NB4 (cell line): ENCODE data around the gene RTP1.
"Not testable (repeated sequence)": the region's sequence is repeated elsewhere in the genome, so short reads cannot be mapped to it uniquely, and the experiment has no call there.

Source experiments
- DNase-seq: peaks from one replicate; pipeline ENCODE4 v3.0.0; 2010; ENCODE audit warnings: low read depth
- H3K4me3 ChIP-seq: one replicate; pipeline ENCODE4 v1.5.1; 2011; ENCODE audit warnings: mild to moderate bottlenecking, low read depth, low read length, moderate library complexity
- MYC ChIP-seq: IDR thresholded peaks from 2 replicates; pipeline ENCODE4 v1.6.1; 2011; ENCODE audit warnings: low read depth, low read length
- POLR2A ChIP-seq: IDR thresholded peaks from 2 replicates; pipeline ENCODE4 v1.6.1; 2011; ENCODE audit warnings: mild to moderate bottlenecking; ENCODE audit not compliant: insufficient read length; ENCODE audit errors: extremely low read depth
- TF ChIP-seq, protein P1 (sequence below): IDR thresholded peaks from one replicate; pipeline ENCODE4 v1.5.1; 2012; ENCODE audit warnings: low read depth, low read length
- TF ChIP-seq, protein P2 (sequence below): IDR thresholded peaks from 2 replicates; pipeline ENCODE4 v1.6.1; 2011; ENCODE audit warnings: low read depth, low read length

RTP1 gene

DNA sequence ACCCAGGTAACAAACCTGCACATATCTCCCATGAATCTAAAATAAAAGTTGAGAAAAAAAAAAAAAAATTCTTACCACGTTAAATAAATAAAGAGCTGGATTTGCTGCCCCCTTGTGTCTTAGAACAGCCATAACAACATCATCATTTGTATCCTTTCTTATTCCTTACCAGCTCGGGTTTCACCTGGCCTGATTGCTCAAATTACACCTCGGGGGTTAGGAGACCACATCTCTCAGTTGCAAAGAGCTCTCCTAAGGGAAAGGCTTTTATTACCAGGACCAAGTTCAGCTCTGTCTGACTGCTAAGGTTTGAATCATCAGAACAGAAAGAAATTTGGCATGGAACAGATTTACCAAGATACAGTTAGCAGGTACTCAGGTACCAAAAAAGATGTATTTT is 32.1 kb upstream of the RTP1 start:
- DNase-seq: peak; percentile 57

DNA sequence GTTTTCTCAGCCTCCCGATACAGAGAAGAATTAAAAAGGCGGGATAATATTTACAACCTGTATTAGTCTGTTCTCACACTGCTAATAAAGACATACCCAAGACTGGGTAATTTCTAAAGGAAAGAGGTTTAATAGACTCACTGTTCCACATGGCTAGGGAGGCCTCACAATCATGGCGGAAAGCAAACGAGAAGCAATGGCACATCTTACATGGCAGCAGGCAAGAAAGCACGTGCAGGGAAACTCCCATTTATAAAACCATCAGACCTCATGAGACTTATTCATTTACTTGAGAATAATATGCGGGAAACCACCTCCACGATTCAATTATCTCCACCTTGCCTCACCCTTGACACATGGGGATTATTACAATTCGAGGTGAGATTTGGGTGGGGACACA is 30.5 kb upstream of the RTP1 start:
- H3K4me3 ChIP-seq: no peak overlapping the region
- DNase-seq: no peak
- TF ChIP-seq, protein P1, sequence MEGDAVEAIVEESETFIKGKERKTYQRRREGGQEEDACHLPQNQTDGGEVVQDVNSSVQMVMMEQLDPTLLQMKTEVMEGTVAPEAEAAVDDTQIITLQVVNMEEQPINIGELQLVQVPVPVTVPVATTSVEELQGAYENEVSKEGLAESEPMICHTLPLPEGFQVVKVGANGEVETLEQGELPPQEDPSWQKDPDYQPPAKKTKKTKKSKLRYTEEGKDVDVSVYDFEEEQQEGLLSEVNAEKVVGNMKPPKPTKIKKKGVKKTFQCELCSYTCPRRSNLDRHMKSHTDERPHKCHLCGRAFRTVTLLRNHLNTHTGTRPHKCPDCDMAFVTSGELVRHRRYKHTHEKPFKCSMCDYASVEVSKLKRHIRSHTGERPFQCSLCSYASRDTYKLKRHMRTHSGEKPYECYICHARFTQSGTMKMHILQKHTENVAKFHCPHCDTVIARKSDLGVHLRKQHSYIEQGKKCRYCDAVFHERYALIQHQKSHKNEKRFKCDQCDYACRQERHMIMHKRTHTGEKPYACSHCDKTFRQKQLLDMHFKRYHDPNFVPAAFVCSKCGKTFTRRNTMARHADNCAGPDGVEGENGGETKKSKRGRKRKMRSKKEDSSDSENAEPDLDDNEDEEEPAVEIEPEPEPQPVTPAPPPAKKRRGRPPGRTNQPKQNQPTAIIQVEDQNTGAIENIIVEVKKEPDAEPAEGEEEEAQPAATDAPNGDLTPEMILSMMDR: no peak
- TF ChIP-seq, protein P2, sequence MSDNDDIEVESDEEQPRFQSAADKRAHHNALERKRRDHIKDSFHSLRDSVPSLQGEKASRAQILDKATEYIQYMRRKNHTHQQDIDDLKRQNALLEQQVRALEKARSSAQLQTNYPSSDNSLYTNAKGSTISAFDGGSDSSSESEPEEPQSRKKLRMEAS: no peak
- TF ChIP-seq MYC: no peak
- no peak for TF ChIP-seq POLR2A

More for the DNA sequence above, 32.1 kb upstream of the RTP1 start:
- TF ChIP-seq, protein P2: no peak
- TF ChIP-seq, protein P1: peak; percentile 41
- no peak overlapping the region for H3K4me3 ChIP-seq

DNA sequence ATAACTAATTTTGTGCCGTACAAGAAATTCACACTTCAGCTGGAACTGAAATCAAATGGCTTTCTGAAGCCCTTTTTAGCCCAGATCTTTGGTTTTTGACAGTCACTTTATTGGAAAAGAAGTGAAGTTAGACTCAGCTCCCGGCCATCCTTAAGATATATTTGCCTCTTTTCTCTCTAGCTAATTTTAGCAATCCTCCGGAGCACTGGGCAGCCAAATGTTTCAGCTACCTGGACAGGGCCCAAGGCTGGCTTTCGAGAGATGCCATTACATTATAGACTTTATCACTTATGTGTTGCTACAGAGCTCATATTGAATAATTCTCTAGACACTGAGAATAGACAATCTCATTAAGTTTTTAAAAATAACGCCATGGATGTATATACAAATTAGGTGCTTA is 29.5 kb upstream of the RTP1 start:
- DNase-seq: no peak
- no peak overlapping the region for H3K4me3 ChIP-seq
- no peak for TF ChIP-seq MYC
- TF ChIP-seq, protein P2: no peak
- TF ChIP-seq POLR2A: no peak
- TF ChIP-seq, protein P1: no peak

DNA sequence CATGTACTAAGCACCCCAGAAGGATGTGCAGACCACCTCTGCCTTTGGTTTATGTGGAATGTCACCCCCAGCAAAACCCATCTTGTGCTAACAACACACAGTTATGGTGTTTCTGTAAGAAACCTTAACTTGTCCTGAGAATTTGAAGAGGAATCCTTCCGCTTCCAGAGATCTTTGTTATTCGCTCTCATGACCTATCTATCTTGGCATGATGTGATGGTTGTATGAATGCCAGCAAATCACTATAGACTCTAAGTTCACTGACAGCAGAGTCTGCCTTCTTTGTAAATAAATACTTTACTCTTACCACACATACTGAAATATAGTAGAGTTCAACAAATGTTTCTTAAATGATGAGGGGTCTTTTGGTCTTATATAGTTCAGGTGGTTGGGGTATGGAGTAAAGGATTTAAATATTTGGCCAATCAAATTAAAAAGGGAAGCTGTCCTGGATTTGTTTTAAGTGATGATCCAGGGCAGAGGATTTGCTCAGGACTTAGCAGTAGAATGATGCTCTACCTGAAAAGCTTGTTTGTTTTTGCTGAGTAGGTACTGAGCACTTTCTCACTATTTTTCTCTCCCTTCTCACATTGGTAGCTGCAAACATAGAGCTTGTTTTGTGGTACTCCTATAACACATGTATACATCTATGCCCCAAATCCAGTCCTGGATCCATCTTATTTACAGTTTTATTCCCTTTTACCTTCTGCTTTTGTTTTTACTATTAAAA is 27.9 kb upstream of the RTP1 start:
- no peak overlapping the region for H3K4me3 ChIP-seq
- no peak for DNase-seq
- TF ChIP-seq, protein P1: no peak
- TF ChIP-seq POLR2A: no peak
- no peak for TF ChIP-seq MYC
- TF ChIP-seq, protein P2: no peak

DNA sequence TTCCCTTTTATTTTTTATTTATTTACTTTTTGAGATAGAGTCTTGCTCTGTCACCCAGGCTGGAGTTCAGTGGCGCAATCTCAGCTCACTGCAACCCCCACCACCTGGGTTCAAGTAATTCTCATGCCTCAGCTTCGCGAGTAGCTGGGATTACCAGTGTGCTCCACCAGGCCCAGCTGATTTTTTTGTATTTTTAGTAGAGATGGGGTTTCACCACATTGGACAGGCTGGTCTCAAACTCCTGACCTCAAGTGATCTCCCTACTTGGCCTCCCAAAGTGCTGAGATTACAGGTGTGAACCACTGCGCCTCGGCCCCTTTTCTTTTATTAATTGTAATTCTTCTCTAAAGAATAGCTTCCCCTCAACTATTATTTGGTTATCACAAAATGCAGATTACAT is 26.4 kb upstream of the RTP1 start:
- DNase-seq, H3K4me3 ChIP-seq: not testable (repeated sequence)

DNA sequence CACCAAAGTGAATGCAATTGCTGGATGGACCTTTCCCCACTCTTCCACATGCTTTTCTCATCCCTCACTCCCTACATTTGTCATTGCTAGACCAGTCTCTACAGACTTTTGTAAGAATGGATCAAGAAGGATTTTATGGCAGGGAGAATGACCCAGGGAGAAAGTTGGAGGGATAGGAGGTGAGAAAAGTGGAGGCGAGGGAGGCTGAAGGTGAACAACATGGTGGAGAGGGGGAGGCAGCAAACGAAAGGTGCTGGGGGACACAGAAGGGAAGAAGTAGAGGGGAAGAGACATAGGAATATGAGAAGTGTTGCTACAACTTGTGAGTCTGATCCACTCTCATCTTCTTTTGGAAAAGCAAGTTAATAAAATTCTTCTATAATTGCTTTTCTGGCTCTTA is 24.4 kb upstream of the RTP1 start:
- H3K4me3 ChIP-seq: no peak overlapping the region
- DNase-seq: no peak
- TF ChIP-seq MYC (no peak), POLR2A (no peak)
- TF ChIP-seq, protein P2: no peak
- TF ChIP-seq, protein P1: no peak
